ENCODE measurements around the gene SOCS1. TPM values are rescaled to one million over a fixed set of nuclear protein-coding genes. Genes with fewer than 3 reads are reported as not detected.
"Not testable (repeated sequence)": the region's sequence is repeated elsewhere in the genome, so short reads cannot be mapped to it uniquely, and the experiment has no call there.

The SOCS1 gene
- total RNA-seq, 1 experiment from 2014 or later: 1.4 TPM

DNA sequence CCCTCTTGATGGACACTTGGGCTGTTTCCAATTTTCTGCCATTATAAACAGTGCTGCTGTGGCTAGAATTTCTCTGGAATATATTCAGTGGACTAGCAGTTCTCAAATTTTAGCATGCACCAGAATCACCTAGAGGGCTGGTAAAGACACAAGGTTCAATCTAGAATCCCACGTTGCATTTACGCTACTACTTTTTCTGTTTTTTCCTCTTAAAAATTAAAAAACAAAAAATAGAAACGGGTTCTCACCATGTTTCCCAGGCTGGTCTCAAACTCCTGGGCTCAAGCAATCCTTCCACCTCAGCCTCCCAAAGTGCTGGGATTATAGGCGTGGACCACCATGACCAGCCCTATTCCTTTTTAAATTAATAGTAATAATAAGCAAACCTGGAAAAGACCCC is 39.7 kb upstream of the SOCS1 start:
- intact Hi-C loops (cut with micrococcal nuclease): no loop called here
- BruUV-seq (replicated peaks): no TSS peak
- ChIA-PET CTCF (no interaction called here), POLR2A (no interaction called here)
- no peak for TF ChIP-seq CTCF (IDR thresholded peaks at IDR 0.05; ENCODE audit: unreplicated experiment)
- no peaks in the 10 kb centered on the region for H3K9me3 Mint-ChIP-seq (ENCODE audit: unreplicated experiment)
- DNase-seq (ENCODE audit: unreplicated experiment): no peak
- H3K4me1 Mint-ChIP-seq (ENCODE audit: insufficient read depth, unreplicated experiment): no peaks in the 10 kb centered on the region
- H3K27me3 Mint-ChIP-seq (ENCODE audit: insufficient read depth, unreplicated experiment): peaks cover 26% of the 10 kb centered on the region
- no peaks in the 10 kb centered on the region for H3K36me3 Mint-ChIP-seq (ENCODE audit: insufficient read depth, unreplicated experiment)
- H3K4me3 Mint-ChIP-seq (ENCODE audit: unreplicated experiment): no peak overlapping the region
- no peak overlapping the region for H3K27ac Mint-ChIP-seq (ENCODE audit: low read depth, unreplicated experiment)

- peaks cover 52% of the 10 kb centered on the region for H3K27me3 Mint-ChIP-seq (ENCODE audit: insufficient read depth, unreplicated experiment)
- H3K36me3 Mint-ChIP-seq (ENCODE audit: insufficient read depth, unreplicated experiment): no peaks in the 10 kb centered on the region
- intact Hi-C loops (cut with micrococcal nuclease): no loop called here
- POLR2A ChIA-PET: no interaction called here
- H3K4me1 Mint-ChIP-seq (ENCODE audit: insufficient read depth, unreplicated experiment): no peaks in the 10 kb centered on the region
- CTCF ChIA-PET: interaction anchor here (0.7 kb wide), 3 partner anchors 12 to 237 kb away, joined by 3 to 6 read pairs (median 3); no protein-coding TSS in a partner anchor
- BruUV-seq (replicated peaks): no TSS peak
- DNase-seq (ENCODE audit: unreplicated experiment): no peak
- no peak overlapping the region for H3K4me3 Mint-ChIP-seq (ENCODE audit: unreplicated experiment)
- TF ChIP-seq CTCF (IDR thresholded peaks at IDR 0.05; ENCODE audit: unreplicated experiment): no peak
- H3K27ac Mint-ChIP-seq (ENCODE audit: low read depth, unreplicated experiment): no peak overlapping the region
- H3K9me3 Mint-ChIP-seq (ENCODE audit: unreplicated experiment): no peaks in the 10 kb centered on the region
These were observed 36.2 kb upstream of the SOCS1 start for GRCh38 chr16:11292076-11292748.

- Mint-ChIP-seq H3K9me3 (ENCODE audit: unreplicated experiment) (no peaks in the 10 kb centered on the region), H3K4me3 (ENCODE audit: unreplicated experiment) (no peak overlapping the region), H3K27ac (ENCODE audit: low read depth, unreplicated experiment) (no peak overlapping the region), H3K27me3 (ENCODE audit: insufficient read depth, unreplicated experiment) (peaks cover 54% of the 10 kb centered on the region), H3K36me3 (ENCODE audit: insufficient read depth, unreplicated experiment) (no peaks in the 10 kb centered on the region), H3K4me1 (ENCODE audit: insufficient read depth, unreplicated experiment) (no peaks in the 10 kb centered on the region)
- intact Hi-C loops (cut with micrococcal nuclease): no loop called here
- no TSS peak for BruUV-seq (replicated peaks)
- TF ChIP-seq CTCF (IDR thresholded peaks at IDR 0.05; ENCODE audit: unreplicated experiment): no peak
- no peak for DNase-seq (ENCODE audit: unreplicated experiment)
- ChIA-PET POLR2A (no interaction called here), CTCF (interaction anchor here (0.6 to 0.7 kb wide), 2 partner anchors 24 to 34 kb away, joined by 3 read pairs; no protein-coding TSS in a partner anchor)
These were observed 35.2 kb upstream of the SOCS1 start for GRCh38 chr16:11291091-11291703.

DNA sequence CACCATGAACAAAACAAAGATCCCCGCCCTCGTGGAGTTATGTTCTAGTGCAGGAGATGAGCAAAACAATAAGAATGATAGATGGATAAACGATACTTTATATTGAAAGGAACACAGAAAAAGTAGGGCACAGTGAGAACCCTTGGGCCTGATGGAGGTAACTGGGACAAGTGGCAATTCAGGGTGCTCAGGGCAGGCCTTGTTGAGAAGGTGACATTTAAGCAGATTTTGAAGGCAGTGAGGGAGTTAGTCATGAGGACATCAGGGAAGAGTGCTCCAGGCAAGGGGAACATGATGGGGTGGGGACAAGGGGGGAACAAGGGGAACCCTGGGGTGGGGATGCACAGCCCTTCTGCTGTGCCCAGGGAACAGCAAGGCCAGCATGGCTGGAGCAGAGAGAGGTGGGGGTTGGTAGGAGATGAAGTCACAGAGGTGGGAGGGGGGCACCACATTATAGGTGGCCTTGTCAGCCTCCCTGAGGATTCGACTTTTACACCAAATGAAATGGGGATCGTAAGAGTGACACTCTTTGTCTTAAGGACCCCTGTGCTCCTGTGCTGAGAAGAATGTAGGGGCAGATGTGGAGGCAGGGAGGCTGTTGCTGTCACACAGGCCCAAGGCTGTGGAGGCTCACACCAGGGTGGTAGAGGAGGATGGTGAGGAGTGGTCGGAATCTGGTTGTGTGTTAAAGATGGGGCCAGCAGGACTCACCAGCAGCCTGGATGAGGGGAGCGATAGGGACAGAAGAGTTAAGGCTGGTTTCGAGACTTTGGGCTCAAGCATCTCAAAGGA is 34.3 kb upstream of the SOCS1 start:
- no peak for DNase-seq (ENCODE audit: unreplicated experiment)
- H3K36me3 Mint-ChIP-seq (ENCODE audit: insufficient read depth, unreplicated experiment): no peaks in the 10 kb centered on the region
- no peak for TF ChIP-seq CTCF (IDR thresholded peaks at IDR 0.05; ENCODE audit: unreplicated experiment)
- ChIA-PET CTCF (interaction anchor here (0.8 kb wide), 1 partner anchor 39 kb away, joined by 3 read pairs; no protein-coding TSS in a partner anchor), POLR2A (no interaction called here)
- no peaks in the 10 kb centered on the region for H3K9me3 Mint-ChIP-seq (ENCODE audit: unreplicated experiment)
- no peaks in the 10 kb centered on the region for H3K4me1 Mint-ChIP-seq (ENCODE audit: insufficient read depth, unreplicated experiment)
- intact Hi-C loops (cut with micrococcal nuclease): no loop called here
- H3K27me3 Mint-ChIP-seq (ENCODE audit: insufficient read depth, unreplicated experiment): peaks cover 63% of the 10 kb centered on the region
- no peak overlapping the region for H3K27ac Mint-ChIP-seq (ENCODE audit: low read depth, unreplicated experiment)
- no peak overlapping the region for H3K4me3 Mint-ChIP-seq (ENCODE audit: unreplicated experiment)
- BruUV-seq (replicated peaks): no TSS peak

DNA sequence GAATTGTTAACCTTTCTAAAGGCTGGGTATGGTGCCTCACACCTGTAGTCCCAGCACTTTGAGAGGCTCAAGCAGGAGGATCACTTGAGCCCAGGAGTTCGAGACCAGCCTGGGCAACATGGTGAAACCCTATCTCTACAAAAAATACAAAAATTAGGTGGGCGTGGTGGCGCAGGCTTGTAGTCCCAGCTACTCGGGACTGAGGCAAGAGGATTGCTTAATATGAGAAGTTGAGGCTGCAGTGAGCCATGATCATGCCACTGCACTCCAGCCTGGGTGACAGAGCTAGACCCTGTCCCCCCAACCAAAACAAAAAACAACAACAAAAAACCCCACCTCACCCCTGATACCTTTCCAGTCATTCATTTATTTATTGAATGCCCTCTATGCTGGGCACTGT is 33.7 kb upstream of the SOCS1 start:
- H3K27me3 Mint-ChIP-seq (ENCODE audit: insufficient read depth, unreplicated experiment): peaks cover 64% of the 10 kb centered on the region
- H3K36me3 Mint-ChIP-seq (ENCODE audit: insufficient read depth, unreplicated experiment); H3K27ac Mint-ChIP-seq (ENCODE audit: low read depth, unreplicated experiment); DNase-seq (ENCODE audit: unreplicated experiment); H3K4me3 Mint-ChIP-seq (ENCODE audit: unreplicated experiment); BruUV-seq (replicated peaks); H3K4me1 Mint-ChIP-seq (ENCODE audit: insufficient read depth, unreplicated experiment); H3K9me3 Mint-ChIP-seq (ENCODE audit: unreplicated experiment); POLR2A ChIA-PET; intact Hi-C loops (cut with micrococcal nuclease): not testable (repeated sequence)
- CTCF ChIA-PET: interaction anchor here (0.5 to 0.9 kb wide), 4 partner anchors 18 to 319 kb away, joined by 3 to 5 read pairs (median 4); no protein-coding TSS in a partner anchor

All from MCF 10A (cell line).